Activated CD4-positive, CD25-positive, alpha-beta regulatory T cell treated with anti-CD3 and anti-CD28 coated beads, Interleukin-2, amount 50 U/mL, for 72 hours (primary cell): ENCODE results near the gene ATP2A3.
A peak's percentile ranks its signal among the peaks of the same experiment; 100 is the strongest.
"Not testable (repeated sequence)": the region's sequence is repeated elsewhere in the genome, so short reads cannot be mapped to it uniquely, and the experiment has no call there.

Experiments used
- DNase-seq: peaks from one replicate; pipeline ENCODE4 v3.0.0; 2021

ATP2A3 gene

GRCh38 chr17:3952186-3952585 is 12.1 kb downstream of the ATP2A3 start:
- no peak for DNase-seq

GRCh38 chr17:3951420-3951819 is 12.8 kb downstream of the ATP2A3 start:
- no peak for DNase-seq

- DNase-seq: no peak
Measured at GRCh38 chr17:3951003-3951402, 13.2 kb downstream of the ATP2A3 start.

DNA sequence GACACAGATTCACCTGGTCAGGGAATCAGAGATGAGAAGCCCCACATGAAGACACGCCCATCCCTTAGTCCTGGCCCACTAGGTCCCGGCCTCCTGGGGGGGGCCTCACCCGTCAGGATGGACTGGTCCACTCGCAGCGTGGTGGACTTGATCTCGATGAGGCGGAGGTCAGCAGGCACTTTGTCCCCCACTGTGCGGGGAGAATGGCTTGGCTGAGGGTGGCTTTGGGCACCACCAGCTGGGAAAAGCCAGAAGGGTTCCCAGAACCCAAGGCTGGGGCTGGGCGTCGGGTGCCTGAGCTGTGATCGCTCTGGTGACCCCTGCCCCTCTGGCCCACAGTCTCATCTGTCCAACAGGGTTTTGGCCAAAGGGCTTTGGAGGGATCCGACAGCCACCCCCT is 13.7 kb downstream of the ATP2A3 start:
- no peak for DNase-seq

- no peak for DNase-seq
Measured at GRCh38 chr17:3949418-3949817, 14.8 kb downstream of the ATP2A3 start.

DNA sequence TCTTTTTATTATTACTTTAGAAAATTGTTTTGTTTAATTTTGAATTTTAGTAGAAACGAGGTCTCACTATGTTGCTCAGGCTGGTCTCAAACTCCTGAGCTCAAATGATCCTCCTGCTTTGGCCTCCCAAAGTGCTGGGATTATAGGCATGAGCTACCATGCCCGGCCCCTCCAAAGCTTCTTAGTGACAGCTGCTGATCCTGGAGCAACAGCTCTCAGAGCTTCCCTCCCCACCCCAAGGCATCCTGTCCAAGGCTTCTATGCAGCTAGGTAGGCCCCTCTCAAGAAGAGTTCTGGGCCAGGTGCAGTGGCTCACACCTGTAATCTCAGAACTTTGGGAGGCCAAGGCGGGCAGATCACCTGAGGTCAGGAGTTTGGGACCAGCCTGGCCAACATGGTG is 15.7 kb downstream of the ATP2A3 start:
- DNase-seq: not testable (repeated sequence)

DNA sequence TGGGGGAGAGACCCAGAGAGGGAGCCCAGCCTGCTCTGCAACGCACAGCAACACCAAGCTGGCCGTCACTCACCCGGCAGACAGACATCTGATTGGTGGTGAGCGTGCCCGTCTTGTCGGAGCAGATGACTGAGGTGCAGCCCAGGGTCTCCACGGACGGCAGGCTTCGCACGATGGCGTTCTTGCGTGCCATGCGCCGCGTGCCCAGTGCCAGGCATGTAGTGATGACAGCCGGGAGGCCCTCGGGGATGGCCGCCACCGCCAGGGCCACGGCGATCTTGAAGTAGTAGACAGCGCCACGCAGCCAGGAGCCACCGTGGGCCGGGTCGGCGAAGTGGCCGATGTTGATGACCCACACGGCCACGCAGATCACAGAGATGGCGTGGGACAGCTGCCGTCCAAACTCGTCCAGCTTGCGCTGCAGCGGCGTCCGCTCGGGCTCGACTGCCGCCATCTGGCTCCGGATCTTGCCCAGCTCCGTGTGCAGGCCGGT is 16.9 kb downstream of the ATP2A3 start:
- DNase-seq: no peak

- no peak for DNase-seq
Measured at GRCh38 chr17:3946711-3947235, 17.5 kb downstream of the ATP2A3 start.

- peak; percentile 57 for DNase-seq
Measured at GRCh38 chr17:3944485-3945388, 19.5 kb downstream of the ATP2A3 start.

GRCh38 chr17:3943240-3943891 is 20.9 kb downstream of the ATP2A3 start:
- no peak for DNase-seq

- DNase-seq: no peak
Measured at GRCh38 chr17:3940965-3941698, 23.1 kb downstream of the ATP2A3 start.

DNA sequence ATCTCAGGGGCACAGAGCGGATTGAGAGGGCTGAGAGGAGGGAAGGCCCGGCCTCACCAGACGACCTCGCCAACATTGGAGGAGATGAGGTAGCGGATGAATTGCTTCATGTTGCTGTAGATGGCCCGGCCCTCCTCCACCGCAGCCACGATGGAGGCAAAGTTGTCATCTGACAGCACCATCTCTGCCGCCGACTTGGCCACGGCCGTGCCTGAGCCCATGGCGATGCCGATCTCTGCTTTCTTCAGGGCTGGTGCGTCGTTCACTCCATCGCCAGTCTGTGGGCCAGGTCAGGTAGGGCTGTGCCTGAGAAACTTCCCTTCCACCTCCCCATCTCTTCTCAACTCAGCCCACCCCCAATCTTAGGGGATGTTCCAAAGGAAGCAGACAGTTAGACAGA is 26.9 kb downstream of the ATP2A3 start:
- no peak for DNase-seq

GRCh38 chr17:3935825-3936355 is 28.3 kb downstream of the ATP2A3 start:
- DNase-seq: no peak

DNA sequence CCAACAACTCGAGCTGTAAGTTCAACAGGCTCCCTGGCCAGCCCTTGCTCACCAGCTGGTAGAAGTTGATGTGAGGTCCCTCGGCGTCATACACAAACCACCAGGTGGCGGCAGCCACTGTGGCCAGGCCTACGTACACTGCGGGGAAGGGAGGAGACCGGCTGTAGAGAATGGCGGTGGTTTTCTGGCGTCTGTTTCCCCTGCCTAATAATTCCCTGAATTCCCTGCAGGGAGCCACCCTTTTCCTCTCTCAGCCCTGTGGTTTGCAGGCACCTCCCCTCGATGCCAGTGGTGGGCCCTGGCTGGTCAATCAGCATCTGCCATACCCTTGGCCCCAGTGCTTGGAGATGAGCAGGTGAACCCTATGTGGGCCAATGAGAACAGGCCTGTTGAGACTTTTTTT is 29.1 kb downstream of the ATP2A3 start:
- DNase-seq: no peak

DNA sequence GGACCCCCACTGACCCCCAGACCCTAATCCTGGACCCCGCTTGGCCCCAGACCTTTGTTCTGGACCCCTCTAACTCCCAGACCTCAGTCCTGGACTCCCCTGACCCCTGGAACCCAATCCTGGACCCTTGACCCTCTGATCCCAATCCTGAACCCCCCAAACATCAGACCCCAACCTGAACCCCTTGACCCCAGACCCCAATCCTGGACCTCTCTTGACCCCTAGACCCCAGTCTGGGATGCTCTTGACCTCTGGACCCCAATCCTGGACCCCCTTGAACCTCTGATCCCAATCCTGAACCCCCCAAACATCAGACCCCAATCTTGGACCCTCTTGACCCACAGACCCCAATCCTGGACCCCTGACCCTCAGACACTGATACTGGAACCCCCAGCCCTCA is 34.5 kb downstream of the ATP2A3 start:
- DNase-seq: no peak

GRCh38 chr17:3929181-3929580 is 35.1 kb downstream of the ATP2A3 start:
- no peak for DNase-seq

- no peak for DNase-seq
Measured at GRCh38 chr17:3928406-3928805, 35.8 kb downstream of the ATP2A3 start.

- DNase-seq: no peak
Measured at GRCh38 chr17:3927628-3928340, 36.5 kb downstream of the ATP2A3 start.

DNA sequence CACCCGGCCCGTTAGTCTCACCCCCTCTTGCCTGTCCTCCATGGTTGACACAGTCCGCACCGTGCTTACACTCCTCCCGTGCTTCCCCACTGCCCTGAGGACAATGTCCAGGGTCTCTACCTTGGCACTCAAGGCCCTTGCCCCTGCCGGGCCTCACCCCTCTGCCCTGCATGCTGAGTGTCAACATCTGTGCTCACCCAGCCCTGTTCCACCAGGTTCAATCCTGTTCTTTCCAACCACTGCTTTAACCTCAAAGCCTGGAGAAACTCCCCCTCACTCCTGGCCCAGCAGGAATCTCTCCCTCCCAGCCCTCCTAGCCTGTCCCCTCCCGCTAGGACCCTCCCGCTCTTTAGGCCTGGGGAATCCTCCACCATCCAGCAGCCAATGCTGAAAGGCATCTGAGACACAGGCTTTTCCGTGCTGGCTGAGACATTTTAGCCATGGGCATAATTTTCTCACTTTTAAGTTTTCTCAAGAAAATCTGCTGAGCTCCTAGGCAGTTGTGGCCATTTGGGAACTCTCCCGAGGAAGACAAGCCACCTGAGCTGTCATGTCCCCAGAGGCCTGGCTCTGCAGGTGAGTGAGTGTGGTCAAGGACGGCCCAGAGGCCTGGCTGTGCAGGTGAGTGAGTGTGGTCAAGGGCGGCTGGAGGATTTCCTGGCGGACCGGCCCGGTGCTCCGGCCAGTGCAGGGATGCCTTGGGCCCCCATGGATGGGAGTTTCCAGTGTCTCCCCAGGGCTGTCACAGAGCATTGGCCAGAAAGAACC is 37.2 kb downstream of the ATP2A3 start:
- DNase-seq: no peak

- DNase-seq: no peak
Measured at GRCh38 chr17:3925684-3926485, 38.4 kb downstream of the ATP2A3 start.
